Caco-2 (cell line): Measurements from ENCODE around the gene BRS3. TPM values are rescaled to one million over a fixed set of nuclear protein-coding genes. Genes with fewer than 3 reads are reported as not detected.

Experiments used
- BruUV-seq: library from RNA; stranded (reverse); fragments of 400-500 nt; replicated peaks from 2 replicates; lab custom pipeline; 2021; lab: Mats Ljungman, UMichigan
- CTCF ChIA-PET: fragments of 300-600 bp; sonication (Branson Sonifier 250); formaldehyde crosslinking; loops from one replicate; lab custom pipeline; 2022; ENCODE audit warnings: antibody characterized with exemption; lab: Charles Lee
- POLR2A ChIA-PET: fragments of 300-600 bp; sonication (Branson Sonifier 250); formaldehyde crosslinking; loops from one replicate; lab custom pipeline; 2022; ENCODE audit warnings: antibody characterized with exemption; lab: Charles Lee
- DNase-seq, 2 experiments: peaks; one replicate each; pipeline versions ENCODE4 v3.0.0 to v3.0.0-alpha.2; 2020 to 2022
- H3K27me3 ChIP-seq: replicated peaks from 2 replicates; pipeline ENCODE4 v1.6.0; 2011; ENCODE audit warnings: low read length; ENCODE audit not compliant: control insufficient read depth, insufficient read depth
- H3K36me3 ChIP-seq: 2 replicates; pipeline ENCODE4 v1.5.1; 2011; ENCODE audit warnings: low read length; ENCODE audit not compliant: control insufficient read depth, insufficient read depth
- H3K4me1 ChIP-seq: fragments of 250-450 bp; sonication (Bioruptor Pico); 2 replicates; pipeline ENCODE4 v1.5.1; 2020; ENCODE audit warnings: mild to moderate bottlenecking
- H3K4me3 ChIP-seq: 2 replicates; pipeline ENCODE4 v1.5.1; 2011; ENCODE audit warnings: low read depth, mild to moderate bottlenecking, control low read depth, low read length
- H3K9me3 ChIP-seq: fragments of 250-450 bp; sonication (Bioruptor Pico); 2 replicates; pipeline ENCODE4 v1.5.1; 2020; ENCODE audit warnings: mild to moderate bottlenecking, moderate library complexity
- H3K27ac Mint-ChIP-seq: one replicate; pipeline ENCODE4 v1.8.0; 2022; ENCODE audit warnings: mixed read lengths; ENCODE audit not compliant: unreplicated experiment
- H3K27me3 Mint-ChIP-seq: one replicate; pipeline ENCODE4 v1.8.0; 2022; ENCODE audit warnings: mixed read lengths; ENCODE audit not compliant: insufficient read depth, unreplicated experiment
- H3K36me3 Mint-ChIP-seq: one replicate; pipeline ENCODE4 v1.8.0; 2022; ENCODE audit warnings: mild to moderate bottlenecking, mixed read lengths; ENCODE audit not compliant: insufficient read depth, unreplicated experiment
- H3K4me1 Mint-ChIP-seq: one replicate; pipeline ENCODE4 v1.8.0; 2022; ENCODE audit warnings: low read depth, mixed read lengths; ENCODE audit not compliant: unreplicated experiment
- H3K4me3 Mint-ChIP-seq: one replicate; pipeline ENCODE4 v1.8.0; 2022; ENCODE audit warnings: mild to moderate bottlenecking, moderate library complexity, mixed read lengths; ENCODE audit not compliant: unreplicated experiment
- H3K9me3 Mint-ChIP-seq: one replicate; pipeline ENCODE4 v1.8.0; 2022; ENCODE audit warnings: mixed read lengths; ENCODE audit not compliant: unreplicated experiment
- intact Hi-C: fragments of 100-400 bp; cut with micrococcal nuclease; formaldehyde crosslinking; loops from one replicate; pipeline ENCODE4 v1.10.0; 2022; ENCODE audit not compliant: unreplicated experiment
- total RNA-seq: library from RNA; stranded (reverse); gene quantifications from 2 replicates; pipeline ENCODE4 v1.2.3, GENCODE V29; 2022
- TF ChIP-seq, protein P1 (sequence below), 2 experiments: fragments of 200-600 bp in 1 of 2; IDR thresholded peaks; 1 replicate in 1 of 2; 2 replicates in 1 of 2; pipeline versions ENCODE4 v1.5.1 to v1.8.0; 2011 to 2022; ENCODE audit warnings: antibody characterized with exemption in 1 of 2, control low read depth in 1 of 2, inconsistent platforms in 1 of 2, low read depth in 1 of 2, low read length in 1 of 2, mild to moderate bottlenecking in 1 of 2, moderate library complexity in 1 of 2; ENCODE audit not compliant: insufficient read depth in 1 of 2, severe bottlenecking in 1 of 2, unreplicated experiment in 1 of 2

Gene BRS3
- total RNA-seq, 1 experiment from 2014 or later = not detected

DNA sequence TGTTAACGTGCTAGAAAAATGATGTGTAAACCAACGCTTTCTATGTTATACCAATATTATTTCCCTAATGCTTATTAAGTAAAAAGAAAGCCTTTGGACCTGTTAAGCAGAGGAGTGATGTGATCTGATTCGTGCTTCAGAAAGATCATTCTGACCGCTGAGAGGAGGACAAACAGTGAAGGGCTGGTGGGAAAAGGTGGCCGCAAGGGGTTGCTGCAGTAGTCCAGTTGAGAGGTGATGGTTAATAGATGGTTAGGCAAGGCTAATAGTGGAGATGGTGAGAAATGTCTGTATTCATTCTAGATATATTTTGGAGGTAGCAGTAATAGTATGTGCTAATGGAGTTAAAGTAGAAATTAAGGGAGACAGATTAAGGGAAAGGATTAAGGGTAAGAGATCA is 31.3 kb downstream of the BRS3 start:
- Mint-ChIP-seq H3K27ac (no peak overlapping the region), H3K4me3 (no peak overlapping the region), H3K9me3 (no peaks in the 10 kb centered on the region), H3K27me3 (peaks cover 4% of the 10 kb centered on the region), H3K36me3 (no peaks in the 10 kb centered on the region), H3K4me1 (no peaks in the 10 kb centered on the region)
- H3K4me3 ChIP-seq = no peak overlapping the region
- DNase-seq = no peak
- H3K27me3 ChIP-seq = no peaks in the 10 kb centered on the region
- TF ChIP-seq, protein P1, sequence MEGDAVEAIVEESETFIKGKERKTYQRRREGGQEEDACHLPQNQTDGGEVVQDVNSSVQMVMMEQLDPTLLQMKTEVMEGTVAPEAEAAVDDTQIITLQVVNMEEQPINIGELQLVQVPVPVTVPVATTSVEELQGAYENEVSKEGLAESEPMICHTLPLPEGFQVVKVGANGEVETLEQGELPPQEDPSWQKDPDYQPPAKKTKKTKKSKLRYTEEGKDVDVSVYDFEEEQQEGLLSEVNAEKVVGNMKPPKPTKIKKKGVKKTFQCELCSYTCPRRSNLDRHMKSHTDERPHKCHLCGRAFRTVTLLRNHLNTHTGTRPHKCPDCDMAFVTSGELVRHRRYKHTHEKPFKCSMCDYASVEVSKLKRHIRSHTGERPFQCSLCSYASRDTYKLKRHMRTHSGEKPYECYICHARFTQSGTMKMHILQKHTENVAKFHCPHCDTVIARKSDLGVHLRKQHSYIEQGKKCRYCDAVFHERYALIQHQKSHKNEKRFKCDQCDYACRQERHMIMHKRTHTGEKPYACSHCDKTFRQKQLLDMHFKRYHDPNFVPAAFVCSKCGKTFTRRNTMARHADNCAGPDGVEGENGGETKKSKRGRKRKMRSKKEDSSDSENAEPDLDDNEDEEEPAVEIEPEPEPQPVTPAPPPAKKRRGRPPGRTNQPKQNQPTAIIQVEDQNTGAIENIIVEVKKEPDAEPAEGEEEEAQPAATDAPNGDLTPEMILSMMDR (IDR thresholded peaks at IDR 0.05; ENCODE audit: insufficient read depth in 1 of 2, low read depth in 1 of 2, low read length in 1 of 2, severe bottlenecking in 1 of 2, unreplicated experiment in 1 of 2) = peak in 1 of 2 experiments; percentile 16
- CTCF ChIA-PET = no interaction called here
- no TSS peak for BruUV-seq
- H3K36me3 ChIP-seq = no peaks in the 10 kb centered on the region
- no peaks in the 10 kb centered on the region for H3K4me1 ChIP-seq
- no peaks in the 10 kb centered on the region for H3K9me3 ChIP-seq
- intact Hi-C loops = loop anchor here (1.0 to 10.0 kb wide), 2 partner anchors 58 to 176 kb away; no protein-coding TSS in a partner anchor
- POLR2A ChIA-PET = no interaction called here

DNA sequence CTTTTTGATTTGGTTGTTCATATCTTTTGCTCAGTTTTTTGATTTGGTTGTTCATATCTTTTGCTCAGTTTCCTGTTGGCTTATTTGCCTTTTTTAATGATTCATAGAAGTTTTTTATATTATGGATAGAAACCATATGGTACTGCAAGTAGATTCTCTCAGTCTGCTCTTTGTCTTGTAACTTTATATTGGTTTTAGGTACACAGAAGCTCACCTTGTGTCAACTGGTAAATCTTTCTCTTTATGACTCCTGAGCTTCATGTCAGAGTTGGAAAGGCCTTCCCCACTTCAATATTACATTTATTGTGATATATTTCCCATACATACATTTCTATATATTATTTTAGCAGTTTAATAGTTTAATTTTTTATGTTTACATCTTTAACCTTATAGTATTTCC is 36.0 kb downstream of the BRS3 start:
- H3K27me3 Mint-ChIP-seq = no peaks in the 10 kb centered on the region
- BruUV-seq = no TSS peak
- peaks cover 6% of the 10 kb centered on the region for H3K4me1 Mint-ChIP-seq
- Histone ChIP-seq H3K4me3 (no peak overlapping the region), H3K4me1 (no peaks in the 10 kb centered on the region), H3K36me3 (no peaks in the 10 kb centered on the region), H3K27me3 (no peaks in the 10 kb centered on the region), H3K9me3 (no peaks in the 10 kb centered on the region)
- no peaks in the 10 kb centered on the region for H3K36me3 Mint-ChIP-seq
- no peak overlapping the region for H3K27ac Mint-ChIP-seq
- POLR2A ChIA-PET = no interaction called here
- intact Hi-C loops = no loop called here
- CTCF ChIA-PET = no interaction called here
- no peak overlapping the region for H3K4me3 Mint-ChIP-seq
- TF ChIP-seq, protein P1 (IDR thresholded peaks at IDR 0.05; ENCODE audit: insufficient read depth in 1 of 2, low read depth in 1 of 2, low read length in 1 of 2, severe bottlenecking in 1 of 2, unreplicated experiment in 1 of 2) = no peak
- no peak for DNase-seq
- H3K9me3 Mint-ChIP-seq = peaks cover 11% of the 10 kb centered on the region

DNA sequence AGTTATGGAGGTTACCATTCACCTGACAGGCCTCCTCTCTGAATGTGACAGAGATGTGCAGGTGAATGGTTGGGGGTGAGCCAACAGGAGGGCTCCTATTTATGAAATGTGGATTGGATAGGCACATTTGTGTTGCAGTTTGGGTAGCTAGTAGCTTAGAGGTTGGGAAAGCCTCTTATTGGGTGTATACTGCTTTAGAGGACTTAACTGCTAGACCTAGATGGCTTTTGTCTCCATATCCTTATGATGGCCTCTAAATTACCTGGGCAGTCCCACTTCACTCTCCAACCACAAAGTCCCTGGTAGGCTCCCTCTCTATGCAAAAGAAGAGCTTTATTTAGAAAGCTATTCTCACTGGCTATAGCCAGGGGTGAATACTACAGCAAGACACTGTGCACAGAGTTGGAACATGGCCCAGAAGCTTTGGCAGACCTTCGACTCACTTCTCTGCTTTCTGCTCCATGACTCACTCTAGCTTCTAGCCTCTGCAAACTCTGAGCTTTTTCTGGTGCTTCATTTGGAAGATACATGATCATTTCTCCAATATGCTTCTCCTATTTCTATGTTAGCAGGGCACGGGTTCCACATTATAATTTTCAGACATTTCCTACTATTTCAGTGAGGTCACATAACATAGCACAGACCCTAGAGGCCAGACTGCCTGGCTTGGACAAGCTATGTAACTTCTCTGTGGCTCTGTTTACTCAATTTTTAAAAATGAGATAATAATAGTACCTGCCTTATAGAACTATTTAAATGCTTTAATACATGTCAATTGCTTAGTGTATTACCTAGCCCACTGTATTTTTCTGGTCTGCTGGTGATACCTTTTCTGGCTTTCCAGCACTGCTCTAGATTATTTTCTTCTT is 38.2 kb downstream of the BRS3 start:
- no TSS peak for BruUV-seq
- DNase-seq = no peak
- ChIA-PET CTCF (no interaction called here), POLR2A (no interaction called here)
- intact Hi-C loops = no loop called here
- H3K4me1 ChIP-seq = peaks cover 5% of the 10 kb centered on the region
- H3K4me3 ChIP-seq = no peak overlapping the region
- Mint-ChIP-seq H3K27me3 (no peaks in the 10 kb centered on the region), H3K36me3 (no peaks in the 10 kb centered on the region), H3K27ac (no peak overlapping the region), H3K4me3 (no peak overlapping the region), H3K9me3 (peaks cover 11% of the 10 kb centered on the region), H3K4me1 (peaks cover 19% of the 10 kb centered on the region)
- H3K36me3 ChIP-seq = no peaks in the 10 kb centered on the region
- TF ChIP-seq, protein P1 (IDR thresholded peaks at IDR 0.05; ENCODE audit: insufficient read depth in 1 of 2, low read depth in 1 of 2, low read length in 1 of 2, severe bottlenecking in 1 of 2, unreplicated experiment in 1 of 2) = no peak
- H3K9me3 ChIP-seq = no peaks in the 10 kb centered on the region
- H3K27me3 ChIP-seq = no peaks in the 10 kb centered on the region
